ENCODE measurements around the gene ACSM3.
A peak's percentile ranks its signal among the peaks of the same experiment; 100 is the strongest.

Gene ACSM3

GRCh38 chr16:20782470-20782869 is 18.7 kb downstream of the ACSM3 start:
- H3K4me3 ChIP-seq (ENCODE audit: control insufficient read depth, low read depth, low read length) = no peak overlapping the region
- DNase-seq (ENCODE audit: low read depth) = no peak
- TF ChIP-seq CTCF (IDR thresholded peaks at IDR 0.05; ENCODE audit: control insufficient read depth, insufficient read depth, low read depth, low read length, missing control alignments) = no peak

GRCh38 chr16:20784204-20784603 is 20.4 kb downstream of the ACSM3 start:
- TF ChIP-seq CTCF (IDR thresholded peaks at IDR 0.05; ENCODE audit: control insufficient read depth, insufficient read depth, low read depth, low read length, missing control alignments) = no peak
- H3K4me3 ChIP-seq (ENCODE audit: control insufficient read depth, low read depth, low read length) = no peak overlapping the region
- no peak for DNase-seq (ENCODE audit: low read depth)

GRCh38 chr16:20789130-20789529 is 25.3 kb downstream of the ACSM3 start:
- H3K4me3 ChIP-seq (ENCODE audit: control insufficient read depth, low read depth, low read length) = no peak overlapping the region
- no peak for TF ChIP-seq CTCF (IDR thresholded peaks at IDR 0.05; ENCODE audit: control insufficient read depth, insufficient read depth, low read depth, low read length, missing control alignments)
- DNase-seq (ENCODE audit: low read depth) = no peak

- H3K4me3 ChIP-seq (ENCODE audit: control insufficient read depth, low read depth, low read length) = no peak overlapping the region
- no peak for DNase-seq (ENCODE audit: low read depth)
- no peak for TF ChIP-seq CTCF (IDR thresholded peaks at IDR 0.05; ENCODE audit: control insufficient read depth, insufficient read depth, low read depth, low read length, missing control alignments)
Measured at GRCh38 chr16:20791923-20792612, 28.3 kb downstream of the ACSM3 start.

GRCh38 chr16:20798364-20798763 is 34.5 kb downstream of the ACSM3 start:
- DNase-seq (ENCODE audit: low read depth) = no peak
- H3K4me3 ChIP-seq (ENCODE audit: control insufficient read depth, low read depth, low read length) = no peak overlapping the region
- no peak for TF ChIP-seq CTCF (IDR thresholded peaks at IDR 0.05; ENCODE audit: control insufficient read depth, insufficient read depth, low read depth, low read length, missing control alignments)

- TF ChIP-seq CTCF (IDR thresholded peaks at IDR 0.05; ENCODE audit: control insufficient read depth, insufficient read depth, low read depth, low read length, missing control alignments) = peak; percentile 25
- no peak overlapping the region for H3K4me3 ChIP-seq (ENCODE audit: control insufficient read depth, low read depth, low read length)
- DNase-seq (ENCODE audit: low read depth) = no peak
Measured at GRCh38 chr16:20799599-20799998, 35.8 kb downstream of the ACSM3 start.
